ENCODE data around the gene ZSCAN29.

DNA sequence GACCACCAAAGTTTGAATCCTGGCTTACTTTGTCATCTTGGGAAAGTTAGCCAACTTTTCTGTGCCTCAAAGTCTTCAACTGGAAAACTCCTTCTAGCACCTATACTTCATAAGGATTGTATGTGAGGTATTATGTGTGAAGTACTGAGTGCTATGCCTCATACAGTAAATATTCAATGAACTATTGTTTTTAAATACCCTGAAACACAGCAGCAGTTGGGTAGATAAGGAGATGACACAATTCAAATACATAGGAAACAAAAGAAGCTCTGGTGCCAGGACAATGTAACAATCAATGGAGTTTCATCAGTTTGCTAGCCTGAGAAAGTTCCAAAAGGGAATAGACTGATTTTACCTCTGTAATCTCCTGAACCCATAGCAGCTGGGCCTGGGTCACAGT is 43.4 kb upstream of the ZSCAN29 start:
- no peak for TF ChIP-seq POLR2A (IDR thresholded peaks at IDR 0.05)
- TF ChIP-seq, protein P1, sequence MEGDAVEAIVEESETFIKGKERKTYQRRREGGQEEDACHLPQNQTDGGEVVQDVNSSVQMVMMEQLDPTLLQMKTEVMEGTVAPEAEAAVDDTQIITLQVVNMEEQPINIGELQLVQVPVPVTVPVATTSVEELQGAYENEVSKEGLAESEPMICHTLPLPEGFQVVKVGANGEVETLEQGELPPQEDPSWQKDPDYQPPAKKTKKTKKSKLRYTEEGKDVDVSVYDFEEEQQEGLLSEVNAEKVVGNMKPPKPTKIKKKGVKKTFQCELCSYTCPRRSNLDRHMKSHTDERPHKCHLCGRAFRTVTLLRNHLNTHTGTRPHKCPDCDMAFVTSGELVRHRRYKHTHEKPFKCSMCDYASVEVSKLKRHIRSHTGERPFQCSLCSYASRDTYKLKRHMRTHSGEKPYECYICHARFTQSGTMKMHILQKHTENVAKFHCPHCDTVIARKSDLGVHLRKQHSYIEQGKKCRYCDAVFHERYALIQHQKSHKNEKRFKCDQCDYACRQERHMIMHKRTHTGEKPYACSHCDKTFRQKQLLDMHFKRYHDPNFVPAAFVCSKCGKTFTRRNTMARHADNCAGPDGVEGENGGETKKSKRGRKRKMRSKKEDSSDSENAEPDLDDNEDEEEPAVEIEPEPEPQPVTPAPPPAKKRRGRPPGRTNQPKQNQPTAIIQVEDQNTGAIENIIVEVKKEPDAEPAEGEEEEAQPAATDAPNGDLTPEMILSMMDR (IDR thresholded peaks at IDR 0.05): no peak
- TF ChIP-seq POLR2AphosphoS5 (IDR thresholded peaks at IDR 0.05): no peak

Data from prostate gland (tissue), 2 donors.